CD14-positive monocyte (primary cell): ENCODE measurements around the gene LOC128125822.
A peak's percentile ranks its signal among the peaks of the same experiment; 100 is the strongest.

Source experiments
- DNase-seq, 3 donors: peaks; one replicate each; pipeline ENCODE4 v3.0.0-alpha.2; 2011 to 2022
- H2AFZ ChIP-seq: 2 replicates; pipeline ENCODE4 v1.6.0; 2012; ENCODE audit warnings: mild to moderate bottlenecking, low read depth, low read length, inconsistent platforms; ENCODE audit not compliant: insufficient read depth, poor library complexity, severe bottlenecking
- H3K27ac ChIP-seq, 2 donors: 1 replicate in 1 of 2; 2 replicates in 1 of 2; pipeline ENCODE4 v1.5.1; 2012 to 2013; ENCODE audit warnings: low read length in 2 of 2, control low read depth in 1 of 2, inconsistent platforms in 1 of 2, low read depth in 1 of 2, mild to moderate bottlenecking in 1 of 2
- H3K27me3 ChIP-seq, 2 donors: one replicate each; pipeline versions ENCODE4 v1.6.0 to v1.6.1; 2011 to 2013; ENCODE audit warnings: low read length in 2 of 2; ENCODE audit not compliant: control insufficient read depth in 2 of 2, insufficient read depth in 2 of 2
- H3K36me3 ChIP-seq, 2 donors: replicated peaks in 1 of 2; 1 replicate in 1 of 2; 2 replicates in 1 of 2; pipeline versions ENCODE4 v1.5.1 to v1.6.1; 2012 to 2013; ENCODE audit warnings: low read length in 2 of 2, control low read depth in 1 of 2, inconsistent platforms in 1 of 2, mild to moderate bottlenecking in 1 of 2; ENCODE audit not compliant: insufficient read depth in 2 of 2, control insufficient read depth in 1 of 2
- H3K4me1 ChIP-seq, 2 donors: 1 replicate in 1 of 2; 2 replicates in 1 of 2; pipeline versions ENCODE4 v1.5.1 to v1.6.1; 2012 to 2013; ENCODE audit warnings: low read length in 2 of 2, control low read depth in 1 of 2, inconsistent platforms in 1 of 2, mild to moderate bottlenecking in 1 of 2, moderate library complexity in 1 of 2; ENCODE audit not compliant: insufficient read depth in 2 of 2, control insufficient read depth in 1 of 2
- H3K4me2 ChIP-seq: replicated peaks from 2 replicates; pipeline ENCODE3; 2012; ENCODE audit warnings: low read length, moderate library complexity, mild to moderate bottlenecking; ENCODE audit not compliant: poor library complexity, severe bottlenecking; ENCODE audit errors: extremely low read depth
- H3K4me3 ChIP-seq, 3 experiments: fragments of 200-600 bp in 1 of 3; sonication (generic) in 1 of 3; replicated peaks in 1 of 3; 1 replicate in 2 of 3; 2 replicates in 1 of 3; pipeline ENCODE4 v1.5.1; 2011 to 2013; ENCODE audit warnings: low read length in 3 of 3, mild to moderate bottlenecking in 3 of 3, control low read depth in 2 of 3, low read depth in 2 of 3, inconsistent platforms in 1 of 3, moderate library complexity in 1 of 3
- H3K79me2 ChIP-seq: 2 replicates; pipeline ENCODE4 v1.6.0; 2012; ENCODE audit warnings: mild to moderate bottlenecking, control low read depth, inconsistent platforms, low read length, moderate library complexity; ENCODE audit not compliant: insufficient read depth
- H3K9ac ChIP-seq: 2 replicates; pipeline ENCODE4 v1.6.0; 2017; ENCODE audit warnings: low read length, mild to moderate bottlenecking; ENCODE audit not compliant: insufficient read depth, poor library complexity, severe bottlenecking
- H3K9me3 ChIP-seq, 2 donors: replicated peaks in 1 of 2; 1 replicate in 1 of 2; 2 replicates in 1 of 2; pipeline versions ENCODE4 v1.5.1 to v1.6.1; 2012 to 2013; ENCODE audit warnings: low read length in 2 of 2, control low read depth in 1 of 2; ENCODE audit not compliant: control insufficient read depth in 1 of 2, insufficient read depth in 1 of 2
- H4K20me1 ChIP-seq: 2 replicates; pipeline ENCODE4 v1.6.0; 2012; ENCODE audit warnings: mild to moderate bottlenecking, low read length, control low read depth, moderate library complexity; ENCODE audit not compliant: insufficient read depth
- H3K27ac Mint-ChIP-seq, 7 donors: one replicate each; pipeline ENCODE4 v1.8.0; 2020; ENCODE audit warnings: mild to moderate bottlenecking in 7 of 7, mixed read lengths in 7 of 7, moderate library complexity in 6 of 7, inconsistent platforms in 2 of 7
- H3K27me3 Mint-ChIP-seq, 3 donors: one replicate each; pipeline ENCODE4 v1.8.0; 2021 to 2022; ENCODE audit warnings: low read depth in 3 of 3, mild to moderate bottlenecking in 3 of 3, mixed read lengths in 3 of 3, moderate library complexity in 3 of 3, inconsistent platforms in 1 of 3
- H3K36me3 Mint-ChIP-seq, 2 donors: one replicate each; pipeline ENCODE4 v1.8.0; 2020; ENCODE audit warnings: mixed read lengths in 2 of 2, inconsistent platforms in 1 of 2, mild to moderate bottlenecking in 1 of 2
- H3K4me1 Mint-ChIP-seq: one replicate; pipeline ENCODE4 v1.8.0; 2020; ENCODE audit warnings: mild to moderate bottlenecking, mixed read lengths
- H3K4me3 Mint-ChIP-seq, 2 donors: one replicate each; pipeline ENCODE4 v1.8.0; 2020; ENCODE audit warnings: mild to moderate bottlenecking in 2 of 2, mixed read lengths in 2 of 2, moderate library complexity in 1 of 2
- H3K9me3 Mint-ChIP-seq, 7 donors: one replicate each; pipeline ENCODE4 v1.8.0; 2020 to 2022; ENCODE audit warnings: mixed read lengths in 7 of 7, mild to moderate bottlenecking in 6 of 7, moderate library complexity in 6 of 7, inconsistent platforms in 2 of 7
- CTCF ChIP-seq: fragments of 200-600 bp; IDR thresholded peaks from one replicate; pipeline ENCODE4 v1.8.0; 2022; ENCODE audit warnings: antibody characterized with exemption, mild to moderate bottlenecking
- WGBS: methylation state at CpG from one replicate; pipeline ENCODE4 v1.1.5; 2013; ENCODE audit warnings: missing lambda C conversion rate; ENCODE audit not compliant: insufficient coverage; 5-methylcytosine and 5-hydroxymethylcytosine counted together
- intact Hi-C, 2 donors: fragments of 100-400 bp; cut with micrococcal nuclease; formaldehyde crosslinking; loops; one replicate each; pipeline versions ENCODE4 v1.15.0 to v1.15.1; 2023

Gene LOC128125822

GRCh38 chr6:63579937-63580703 is 7.8 kb downstream of the LOC128125822 start:
- no peaks in the 10 kb centered on the region for H3K9me3 ChIP-seq
- peaks cover 24% of the 10 kb centered on the region for H3K79me2 ChIP-seq
- TF ChIP-seq CTCF, result no peak
- H2AFZ ChIP-seq, result no peak overlapping the region
- H3K4me1 Mint-ChIP-seq, result peaks cover 3% of the 10 kb centered on the region
- H3K9ac ChIP-seq, result no peak overlapping the region
- peaks cover 39% of the 10 kb centered on the region for H4K20me1 ChIP-seq
- DNase-seq, result no peak
- H3K9me3 Mint-ChIP-seq, result no peaks in the 10 kb centered on the region
- WGBS, result 100% methylated on average over 4 of the region's 6 CpGs
- H3K36me3 ChIP-seq, result peaks cover 60 to 76% of the 10 kb centered on the region in 2 donors
- H3K4me2 ChIP-seq, result no peak overlapping the region
- intact Hi-C loops, result loop anchor here in 1 of 2 donors (10.0 kb wide), 1 partner anchor 55 kb away; the partner anchor contains the start of gene PHF3
- peaks cover 50 to 64% of the 10 kb centered on the region in 2 donors for H3K36me3 Mint-ChIP-seq
- H3K27ac ChIP-seq, result no peak overlapping the region
- no peaks in the 10 kb centered on the region for H3K27me3 ChIP-seq
- H3K4me3 ChIP-seq, result no peak overlapping the region
- H3K27ac Mint-ChIP-seq, result peak overlapping the region in 1 of 7 donors; percentile 46
- no peaks in the 10 kb centered on the region for H3K27me3 Mint-ChIP-seq
- H3K4me3 Mint-ChIP-seq, result no peak overlapping the region
- H3K4me1 ChIP-seq, result no peaks in the 10 kb centered on the region

DNA sequence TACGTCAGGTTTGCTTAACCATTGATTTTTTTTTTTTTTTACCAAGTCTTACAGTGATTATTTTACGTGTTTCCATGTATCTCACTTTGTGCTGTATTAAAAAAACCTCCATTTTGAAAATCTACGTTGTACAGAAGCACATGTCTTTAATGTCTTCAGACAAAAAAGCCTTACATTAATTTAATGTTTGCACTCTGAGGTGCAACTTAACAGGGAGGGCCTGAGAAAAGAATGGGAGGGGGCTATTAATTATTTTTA is 8.4 kb downstream of the LOC128125822 start:
- Mint-ChIP-seq H3K27me3 (no peaks in the 10 kb centered on the region), H3K4me1 (peaks cover 1% of the 10 kb centered on the region), H3K9me3 (no peaks in the 10 kb centered on the region), H3K36me3 (peaks cover 50 to 64% of the 10 kb centered on the region in 2 donors), H3K27ac (peak overlapping the region in 1 of 7 donors; percentile 46), H3K4me3 (no peak overlapping the region)
- no peak for TF ChIP-seq CTCF
- intact Hi-C loops, result no loop called here
- Histone ChIP-seq H3K27ac (no peak overlapping the region), H3K4me2 (no peak overlapping the region), H3K27me3 (no peaks in the 10 kb centered on the region), H3K4me1 (no peaks in the 10 kb centered on the region), H3K9ac (no peak overlapping the region), H2AFZ (no peak overlapping the region), H3K4me3 (no peak overlapping the region), H3K9me3 (no peaks in the 10 kb centered on the region), H4K20me1 (peaks cover 34% of the 10 kb centered on the region), H3K79me2 (peaks cover 19% of the 10 kb centered on the region), H3K36me3 (peaks cover 60 to 76% of the 10 kb centered on the region in 2 donors)
- DNase-seq, result no peak
- WGBS, result no CpG with 5 or more reads among the region's 3 CpGs
